CD4-positive, alpha-beta T cell treated with Interleukin-15 for 1 hour (primary cell): ENCODE results near the gene MDGA2.

Experiments used
- DNase-seq: peaks from one replicate; pipeline ENCODE4 v3.0.0-alpha.2; 2020

MDGA2 gene

DNA sequence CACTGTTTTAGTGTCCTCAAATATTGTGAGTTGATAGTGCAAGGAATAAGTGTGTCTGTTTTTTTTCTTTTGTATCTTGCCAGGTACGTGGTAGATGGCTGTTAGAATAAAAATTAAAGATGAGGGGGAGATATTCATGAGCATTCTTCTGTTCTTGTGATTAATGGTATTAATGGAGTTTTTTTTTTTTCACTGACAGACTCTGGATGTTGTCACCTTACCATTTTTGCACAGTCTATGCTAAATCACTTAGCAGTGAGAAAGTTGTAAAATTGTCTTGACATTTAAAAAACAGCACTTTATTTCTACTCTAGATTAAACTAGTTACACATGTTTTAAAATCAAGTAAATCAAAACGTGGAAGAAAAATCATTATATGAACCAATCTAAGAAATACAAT lies 204.3 kb downstream of the MDGA2 start:
- DNase-seq: no peak

DNA sequence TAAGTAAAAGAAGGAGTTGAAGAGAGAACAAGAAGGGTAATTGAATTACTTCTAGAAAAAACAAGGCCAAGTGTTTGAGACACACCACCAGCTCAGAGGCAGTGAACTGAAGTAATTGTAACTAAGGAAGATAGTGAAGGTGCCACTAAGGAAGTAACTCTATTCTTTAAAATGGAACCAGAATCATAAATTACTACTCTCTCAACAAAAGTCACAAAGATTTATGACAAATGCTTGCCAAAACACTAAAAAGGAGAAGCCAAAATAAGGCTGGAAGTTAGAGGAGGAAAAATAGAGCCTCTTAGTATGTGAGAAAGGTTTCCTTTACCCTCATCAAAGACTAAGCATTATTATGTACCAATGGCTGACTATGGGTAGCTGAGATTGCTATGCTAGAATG lies 208.5 kb downstream of the MDGA2 start:
- no peak for DNase-seq

GRCh38 chr14:47454025-47454424 lies 221.4 kb downstream of the MDGA2 start:
- no peak for DNase-seq

GRCh38 chr14:47447076-47447475 lies 228.3 kb downstream of the MDGA2 start:
- DNase-seq: no peak

DNA sequence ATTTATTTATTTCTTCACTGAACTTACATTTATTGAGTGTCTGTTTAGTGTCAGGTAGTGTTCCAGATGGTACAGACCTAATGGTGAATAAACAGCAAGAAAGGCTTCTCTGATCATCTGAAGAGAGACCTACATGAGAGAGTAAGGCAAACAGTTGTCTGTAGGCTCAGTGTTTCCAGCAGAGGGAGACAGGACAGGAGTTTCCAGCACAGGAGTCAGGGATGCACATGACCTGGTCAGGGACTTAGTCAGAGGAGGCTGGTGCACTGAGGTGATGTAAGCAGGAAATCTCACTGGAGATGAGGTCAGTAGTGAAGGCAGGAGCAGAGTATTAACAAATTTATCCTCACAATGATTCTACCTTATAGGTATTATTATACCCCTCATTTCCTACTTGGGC lies 233.2 kb downstream of the MDGA2 start:
- DNase-seq: no peak

DNA sequence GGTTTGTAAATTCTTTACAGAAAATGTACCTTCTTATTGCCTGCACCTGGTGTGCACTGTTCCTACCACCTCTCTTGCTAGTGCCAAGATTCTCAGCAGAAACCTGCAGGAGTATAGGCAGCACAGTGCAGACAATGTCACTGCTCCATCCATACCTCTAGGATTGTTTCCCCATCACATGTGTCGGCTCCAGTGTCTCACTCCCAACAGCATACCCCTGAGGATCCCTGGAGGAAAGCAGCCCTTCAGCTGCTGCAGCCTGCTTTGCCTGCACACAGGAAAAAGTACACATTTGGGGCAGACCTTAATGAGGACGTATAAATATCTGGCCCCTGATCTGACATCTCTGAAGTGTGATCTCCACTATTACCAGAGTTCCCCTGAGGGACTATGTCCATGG lies 235.5 kb downstream of the MDGA2 start:
- DNase-seq: no peak

DNA sequence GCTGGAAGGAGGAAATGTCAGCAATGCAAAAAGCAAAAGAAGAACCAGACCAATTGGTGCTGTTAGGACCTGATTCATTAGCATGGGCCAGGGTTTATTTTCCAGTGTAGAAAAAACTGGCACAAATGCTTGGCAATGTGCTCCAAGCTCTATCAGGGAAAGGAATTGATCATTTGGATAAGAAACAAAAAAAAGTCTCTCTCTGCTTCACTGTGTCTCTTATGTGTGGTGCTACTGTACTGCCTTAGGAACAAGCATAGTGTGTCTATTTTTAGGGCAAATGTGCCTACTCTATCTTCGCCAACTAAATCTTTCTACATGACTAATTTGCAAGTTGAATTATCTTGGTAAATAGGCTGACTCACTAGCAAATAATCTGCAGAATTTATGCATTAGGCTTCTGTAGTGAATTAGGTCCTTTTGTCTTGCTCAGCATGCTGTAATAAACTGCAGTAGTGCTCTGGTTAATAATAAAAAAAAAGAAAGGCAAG lies 236.7 kb downstream of the MDGA2 start:
- no peak for DNase-seq

- DNase-seq: no peak
Measured at GRCh38 chr14:47435331-47435965, 240.0 kb downstream of the MDGA2 start.

- no peak for DNase-seq
Measured at GRCh38 chr14:47427629-47428028, 247.8 kb downstream of the MDGA2 start.

- no peak for DNase-seq
Measured at GRCh38 chr14:47425302-47425701, 250.1 kb downstream of the MDGA2 start.

GRCh38 chr14:47422191-47422590 lies 253.2 kb downstream of the MDGA2 start:
- DNase-seq: no peak

GRCh38 chr14:47411523-47411922 lies 263.9 kb downstream of the MDGA2 start:
- DNase-seq: no peak

DNA sequence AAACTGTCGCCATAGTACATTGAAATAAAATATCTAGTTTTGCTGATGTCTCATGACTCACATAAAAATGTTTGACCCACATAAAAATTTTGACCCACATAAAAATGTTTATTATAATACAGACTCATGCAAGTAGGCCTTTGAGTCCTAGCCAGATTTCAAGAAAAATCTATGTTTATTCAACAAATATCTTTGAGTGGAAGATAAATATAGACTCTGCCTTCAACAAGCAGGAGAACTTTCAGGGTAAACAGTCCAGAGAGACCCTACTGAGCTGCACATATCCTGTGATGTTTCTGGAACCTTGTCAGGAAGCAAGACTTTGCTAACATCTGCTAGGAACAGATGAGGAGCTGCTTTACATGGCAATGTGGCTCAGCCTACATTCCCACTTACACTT lies 283.1 kb downstream of the MDGA2 start:
- no peak for DNase-seq

DNA sequence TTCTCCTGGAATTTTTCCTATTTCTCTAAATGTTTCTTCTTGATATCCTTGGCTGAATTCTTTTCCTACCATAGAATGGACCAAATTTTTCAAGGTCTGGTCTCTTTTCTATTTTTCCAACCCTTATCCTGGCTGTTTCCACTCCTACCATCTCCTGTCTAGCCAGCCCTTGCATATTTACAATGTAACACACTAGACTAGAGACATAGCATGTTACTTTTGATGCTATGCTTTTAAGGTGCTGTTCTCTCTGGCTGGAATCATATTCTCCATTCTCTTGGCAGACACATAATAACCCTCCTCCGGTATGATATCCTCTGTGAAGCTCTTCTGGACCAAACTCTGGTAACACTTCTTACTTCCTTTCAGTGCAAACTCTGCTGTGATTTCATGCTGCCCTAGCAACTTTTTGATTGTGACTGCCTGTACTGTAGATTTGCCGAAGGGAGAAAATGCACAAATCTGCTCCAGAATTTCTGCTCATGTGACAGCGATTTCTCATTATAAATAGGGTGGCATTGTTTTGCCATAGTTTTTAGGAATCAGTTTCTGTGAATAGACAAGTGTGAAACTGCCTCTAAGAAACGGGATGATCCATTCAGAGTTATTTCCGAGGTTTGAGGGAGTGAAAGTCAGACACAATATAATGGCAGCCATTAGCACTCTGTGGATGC lies 284.4 kb downstream of the MDGA2 start:
- DNase-seq: no peak

GRCh38 chr14:47389535-47389934 lies 285.9 kb downstream of the MDGA2 start:
- no peak for DNase-seq

DNA sequence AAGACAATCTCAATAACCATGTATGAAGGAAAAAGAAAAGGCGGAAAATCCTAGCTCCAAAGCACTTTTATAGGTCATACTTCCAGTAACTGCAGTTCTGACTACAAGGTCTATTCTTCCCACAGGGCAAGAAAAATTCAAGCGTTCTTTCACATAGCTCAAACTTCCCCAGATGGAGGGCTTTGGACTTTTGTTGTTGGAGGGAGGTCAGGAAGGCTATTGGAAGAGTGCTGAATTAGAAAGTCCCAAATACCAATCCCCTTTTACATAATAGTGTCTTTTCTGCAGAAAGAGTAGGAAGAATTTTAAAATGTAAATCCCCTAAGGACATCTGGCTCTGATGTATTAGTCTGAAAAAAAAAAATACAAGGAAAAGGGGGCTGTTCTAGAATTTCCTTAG lies 309.4 kb downstream of the MDGA2 start:
- DNase-seq: no peak

GRCh38 chr14:47365233-47365632 lies 310.2 kb downstream of the MDGA2 start:
- no peak for DNase-seq

- no peak for DNase-seq
Measured at GRCh38 chr14:47353186-47353585, 322.2 kb downstream of the MDGA2 start.

GRCh38 chr14:47346849-47347248 lies 328.6 kb downstream of the MDGA2 start:
- DNase-seq: no peak

GRCh38 chr14:47345016-47345415 lies 330.4 kb downstream of the MDGA2 start:
- DNase-seq: no peak

- DNase-seq: no peak
Measured at GRCh38 chr14:47332939-47333338, 342.5 kb downstream of the MDGA2 start.

GRCh38 chr14:47332106-47332505 lies 343.3 kb downstream of the MDGA2 start:
- DNase-seq: no peak

GRCh38 chr14:47328376-47328775 lies 347.0 kb downstream of the MDGA2 start:
- DNase-seq: no peak

GRCh38 chr14:47327336-47327735 lies 348.1 kb downstream of the MDGA2 start:
- no peak for DNase-seq

- DNase-seq: no peak
Measured at GRCh38 chr14:47322751-47323150, 352.7 kb downstream of the MDGA2 start.
